HG03095 (cell line): ENCODE data around the gene TTC5.
A peak's percentile ranks its signal among the peaks of the same experiment; 100 is the strongest.
"Not testable (repeated sequence)": the region's sequence is repeated elsewhere in the genome, so short reads cannot be mapped to it uniquely, and the experiment has no call there.

Source experiments
- ATAC-seq: cut with Tn5 transposase; IDR thresholded peaks from one replicate; pipeline ENCODE4 v1.9.1; 2021; ENCODE audit warnings: moderate library complexity; ENCODE audit not compliant: unreplicated experiment

The TTC5 gene

DNA sequence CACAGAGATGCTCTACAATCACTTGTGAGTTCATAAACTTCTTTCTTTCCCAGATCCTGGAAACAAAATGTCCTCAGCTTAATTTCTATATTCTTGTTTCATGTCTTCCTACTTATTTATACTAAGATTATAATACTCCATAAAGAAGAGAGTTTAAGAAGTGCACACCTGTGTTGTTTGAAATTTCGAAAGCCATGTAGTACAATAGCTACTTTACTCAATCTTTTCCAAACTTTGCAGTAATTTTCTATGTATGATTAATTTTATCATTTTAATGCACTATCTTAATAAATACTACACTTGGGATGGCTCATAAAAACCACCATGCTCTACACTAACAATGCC is 300 bp upstream of the TTC5 start:
- no peak for ATAC-seq

DNA sequence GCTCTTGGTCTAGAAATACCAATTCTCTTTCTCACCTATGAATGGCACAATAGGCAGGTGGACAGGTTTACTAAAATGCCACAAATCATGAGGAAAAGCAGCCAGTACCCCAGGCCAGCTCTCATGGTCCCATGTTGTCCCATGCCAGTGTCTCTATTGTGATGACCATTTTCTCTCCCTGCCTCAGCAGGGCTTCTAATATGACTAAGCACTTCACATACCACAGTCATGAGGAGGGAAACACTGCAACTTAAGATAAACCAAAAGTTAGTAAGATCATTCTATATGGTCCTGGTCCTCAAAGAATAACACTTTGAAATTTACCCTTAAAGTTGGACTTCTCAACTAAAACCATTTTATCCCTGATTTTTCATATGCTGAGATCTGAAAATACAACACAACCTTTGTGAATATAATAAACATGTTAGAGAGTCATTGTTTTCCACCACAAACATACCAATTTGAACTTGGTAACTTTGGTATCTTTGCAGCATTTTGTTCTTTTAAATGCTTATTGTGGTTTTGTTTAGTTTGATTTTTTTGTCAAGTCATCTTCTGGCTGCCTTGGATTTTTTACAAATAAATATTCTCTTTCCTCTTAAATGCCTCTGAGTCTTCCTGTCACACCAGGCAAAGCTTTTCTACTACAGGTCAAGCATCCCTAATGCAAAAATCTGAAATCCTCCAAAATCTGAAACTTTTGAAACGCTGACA is 3.6 kb downstream of the TTC5 start:
- ATAC-seq = no peak

DNA sequence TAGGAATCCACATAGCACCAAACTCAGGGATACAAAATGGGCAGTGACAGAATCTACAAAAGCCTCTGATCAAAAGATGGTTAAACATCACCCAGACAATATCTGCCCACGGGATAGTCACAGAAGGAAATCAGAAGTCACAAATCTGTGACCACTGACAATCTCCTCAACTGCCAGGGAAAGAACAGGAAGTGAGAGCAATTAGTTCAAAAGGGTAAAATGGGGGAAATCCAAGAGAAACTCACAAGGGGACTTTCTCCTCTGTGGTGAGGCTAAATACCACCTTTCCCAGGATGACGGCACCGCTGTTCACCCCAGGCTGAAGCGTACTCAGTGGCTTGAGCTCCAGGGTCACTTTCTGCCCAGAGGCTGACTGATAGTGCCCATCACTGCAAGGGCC is 10.7 kb downstream of the TTC5 start:
- ATAC-seq = peak; percentile 82

DNA sequence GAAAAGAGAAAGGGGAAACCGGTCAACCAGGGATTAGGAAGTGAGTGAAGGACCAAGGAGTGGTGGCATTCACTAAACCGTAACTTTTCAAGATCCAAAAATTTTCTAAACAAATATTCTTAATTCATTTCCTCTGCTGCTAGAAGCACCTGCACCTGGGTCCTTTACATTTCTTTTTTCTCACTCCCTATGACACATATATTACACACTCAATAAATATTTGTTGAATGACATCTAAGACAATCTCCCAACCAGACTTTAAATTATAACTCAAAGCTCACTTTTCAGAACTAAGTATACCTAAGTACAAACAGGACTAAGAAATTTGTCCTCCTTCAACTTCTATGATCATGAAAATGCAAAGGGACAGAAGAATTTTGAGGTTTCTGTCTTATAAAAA is 11.1 kb downstream of the TTC5 start:
- ATAC-seq = no peak

DNA sequence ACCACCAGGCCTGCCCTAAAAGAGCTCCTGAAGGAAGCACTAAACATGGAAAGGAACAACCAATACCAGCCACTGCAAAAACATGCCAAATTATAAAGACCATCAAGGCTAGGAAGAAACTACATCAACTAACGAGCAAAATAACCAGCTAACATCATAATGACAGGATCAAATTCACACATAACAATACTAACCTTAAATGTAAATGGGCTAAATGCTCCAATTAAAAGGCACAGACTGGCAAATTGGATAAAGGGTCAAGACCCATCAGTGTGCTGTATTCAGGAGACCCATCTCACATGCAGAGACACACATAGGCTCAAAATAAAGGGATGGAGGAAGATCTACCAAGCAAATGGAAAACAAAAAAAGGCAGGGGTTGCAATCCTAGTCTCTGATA is 23.8 kb downstream of the TTC5 start:
- ATAC-seq = not testable (repeated sequence)

DNA sequence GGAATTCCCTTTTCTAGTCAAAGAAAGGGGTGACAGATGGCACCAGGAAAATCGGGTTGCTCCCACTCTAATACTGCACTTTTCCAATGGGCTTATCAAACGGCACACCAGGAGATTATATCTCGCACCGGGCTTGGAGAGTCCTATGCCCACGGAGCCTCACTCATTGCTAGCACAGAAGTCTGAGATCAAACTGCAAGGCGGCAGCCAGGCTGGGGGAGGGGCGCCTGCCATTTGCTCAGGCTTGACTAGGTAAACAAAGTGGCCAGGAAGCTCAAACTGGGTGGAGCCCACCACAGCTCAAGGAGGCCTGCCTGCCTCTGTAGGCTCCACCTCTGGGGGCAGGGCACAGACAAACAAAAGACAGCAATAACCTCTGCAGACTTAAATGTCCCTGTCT is 25.5 kb downstream of the TTC5 start:
- not testable (repeated sequence) for ATAC-seq

DNA sequence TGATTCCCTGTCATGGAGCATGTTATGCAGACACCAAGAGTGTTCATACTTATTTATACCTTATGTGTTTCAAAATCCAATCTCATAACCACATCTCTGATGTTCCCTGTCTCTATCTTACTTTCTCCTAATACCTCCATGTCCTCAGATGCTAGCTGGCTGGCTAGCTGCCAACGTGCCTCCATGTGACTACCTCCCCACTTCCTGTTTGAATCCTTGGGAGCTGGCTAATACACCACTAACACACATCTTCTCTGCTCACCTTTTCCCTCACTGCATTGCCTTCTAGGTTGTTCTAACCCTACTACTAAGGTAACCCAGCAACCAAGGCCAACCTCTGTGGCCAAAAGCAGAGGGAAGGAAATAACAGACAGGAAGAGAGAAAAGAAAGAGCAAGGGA is 27.3 kb downstream of the TTC5 start:
- ATAC-seq = no peak

DNA sequence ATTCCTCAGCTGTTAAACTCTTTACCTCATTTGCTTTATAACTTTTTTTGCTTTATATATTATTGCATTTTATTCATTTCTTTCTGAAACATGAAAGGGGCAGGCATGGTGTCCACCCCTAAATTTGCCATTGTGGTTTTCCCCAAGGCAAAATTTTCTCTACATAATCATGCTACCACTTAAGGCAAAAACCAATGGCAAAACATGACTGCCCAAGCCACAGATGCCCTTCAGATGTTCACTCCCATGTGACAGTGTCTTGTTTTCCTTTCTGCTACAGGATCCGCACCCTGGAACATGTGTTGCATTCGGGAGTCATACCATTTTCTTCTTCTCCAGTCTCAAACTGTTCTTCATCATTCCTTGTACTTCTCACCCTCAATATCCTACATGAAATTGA is 28.3 kb downstream of the TTC5 start:
- no peak for ATAC-seq

DNA sequence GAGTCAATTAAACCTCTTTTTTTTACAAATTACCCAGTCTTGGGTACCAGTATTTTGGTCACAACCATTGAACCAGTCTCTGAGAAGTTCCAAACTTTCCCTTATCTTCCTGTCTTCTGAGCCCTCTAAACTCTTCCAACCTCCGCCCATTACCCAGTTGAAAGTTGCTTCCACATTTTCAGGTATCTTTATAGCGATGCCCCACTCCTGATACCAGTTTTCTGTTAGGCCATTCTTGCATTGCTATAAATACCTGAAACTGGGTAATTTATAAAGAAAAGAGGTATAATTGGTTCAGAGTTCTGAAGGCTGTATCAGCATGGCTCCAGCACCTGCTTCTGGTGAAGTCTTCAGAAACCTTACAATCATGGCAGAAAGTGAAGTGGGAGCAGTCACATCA is 31.7 kb downstream of the TTC5 start:
- ATAC-seq = no peak

DNA sequence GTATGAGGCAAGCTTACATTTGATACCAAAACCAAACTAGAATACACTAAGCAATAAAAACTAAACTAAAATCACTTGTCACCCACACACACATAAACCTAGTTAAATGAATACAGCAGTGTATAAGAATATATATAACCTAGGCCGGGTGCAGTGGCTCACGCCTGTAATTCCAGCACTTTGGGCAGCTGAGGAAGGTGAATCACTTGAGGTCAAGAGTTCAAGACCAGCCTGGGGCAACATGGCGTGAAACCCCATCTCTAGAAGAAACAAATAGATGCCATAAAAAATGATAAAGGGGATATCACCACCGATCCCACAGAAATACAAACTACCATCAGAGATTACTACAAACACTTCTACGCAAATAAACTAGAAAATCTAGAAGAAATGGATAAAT is 41.4 kb downstream of the TTC5 start:
- not testable (repeated sequence) for ATAC-seq

DNA sequence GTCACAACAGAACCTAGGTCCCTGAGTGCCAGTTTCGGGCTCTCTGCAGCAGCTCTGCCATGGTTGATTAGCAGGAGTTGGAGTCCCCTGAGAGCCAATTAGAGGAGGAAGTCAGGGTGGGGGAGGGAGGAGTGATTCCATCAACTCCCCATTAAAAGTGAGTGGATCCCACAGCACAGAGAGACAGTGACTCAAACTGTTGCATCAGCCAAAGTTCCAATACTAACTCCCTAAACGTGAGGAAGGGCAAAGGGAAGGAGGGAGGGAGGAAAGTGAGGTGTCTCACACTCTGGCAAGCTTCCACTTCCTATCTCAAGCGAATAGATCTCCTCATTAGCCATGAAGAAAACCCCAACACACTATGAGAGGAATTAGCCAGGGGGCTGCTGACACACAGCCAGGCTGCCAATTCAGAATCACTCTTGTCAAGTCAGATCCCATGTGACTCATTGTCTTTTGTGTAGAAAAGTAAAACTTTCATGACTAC is 43.1 kb downstream of the TTC5 start:
- ATAC-seq = no peak

DNA sequence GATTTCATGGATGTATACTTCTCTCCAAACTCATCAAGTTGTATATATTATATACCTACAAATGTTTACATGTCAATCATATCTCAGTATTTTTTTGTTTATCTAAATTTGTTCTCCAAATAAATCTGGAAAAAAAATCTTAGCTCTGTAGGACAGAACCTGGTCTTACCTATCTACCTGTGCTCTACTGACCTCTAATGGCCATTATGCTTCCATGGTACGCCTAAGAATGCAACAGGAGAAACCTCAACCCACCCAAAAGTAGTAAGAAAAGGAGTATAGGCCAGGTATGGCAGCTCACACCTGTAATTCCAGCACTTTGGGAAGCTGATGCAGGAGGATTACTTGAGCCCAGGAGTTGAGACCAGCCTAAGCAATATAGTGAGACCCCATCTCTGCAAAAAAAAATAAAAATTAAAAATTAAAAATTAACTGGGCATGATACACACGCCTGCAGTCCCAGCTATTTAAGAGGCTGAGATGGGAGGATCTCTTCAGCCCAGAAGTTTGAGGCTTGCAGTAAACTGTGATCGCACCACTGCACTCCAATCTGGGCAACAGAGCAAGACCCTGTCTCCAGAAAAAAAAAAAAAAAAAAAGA is 58.0 kb downstream of the TTC5 start:
- ATAC-seq = no peak
